NCI-H1417 (cell line): ENCODE measurements around the gene DBNDD1.
"Not testable (repeated sequence)": the region's sequence is repeated elsewhere in the genome, so short reads cannot be mapped to it uniquely, and the experiment has no call there.

Experiments
- DNase-seq, 3 experiments: peaks; one replicate each; lab custom pipeline; 2025; lab: John Stamatoyannopoulos, UW

The DBNDD1 gene

DNA sequence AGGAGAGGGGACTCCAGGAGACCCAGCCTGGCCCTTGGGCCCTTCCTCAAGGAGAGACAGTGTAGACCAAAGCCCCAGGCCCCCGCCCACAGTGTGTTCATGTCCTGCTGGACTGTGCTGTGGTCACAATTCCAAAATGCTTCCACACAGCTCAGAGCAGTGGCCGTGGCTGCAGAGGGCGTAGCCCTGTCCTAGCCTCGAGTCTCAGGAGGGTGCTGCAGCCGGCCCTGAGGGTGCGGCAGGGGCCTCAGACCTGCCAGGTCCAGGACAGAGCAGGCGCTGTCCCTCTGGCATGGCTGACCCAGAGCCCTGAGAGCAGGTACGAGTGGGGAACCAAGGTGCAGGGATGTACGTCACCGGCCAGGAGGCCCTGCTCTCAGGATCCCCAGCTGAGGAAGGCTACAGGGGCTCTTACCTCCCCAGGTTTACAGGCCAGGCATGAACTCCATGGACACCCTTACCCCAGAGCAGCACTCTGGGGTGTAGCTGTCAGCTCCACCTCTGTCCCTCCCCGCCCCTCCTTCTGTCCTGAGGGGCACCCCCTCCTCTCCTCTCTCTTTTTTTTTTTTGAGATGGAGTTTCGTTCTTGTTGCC is 7.3 kb downstream of the DBNDD1 start:
- DNase-seq, result no peak

DNA sequence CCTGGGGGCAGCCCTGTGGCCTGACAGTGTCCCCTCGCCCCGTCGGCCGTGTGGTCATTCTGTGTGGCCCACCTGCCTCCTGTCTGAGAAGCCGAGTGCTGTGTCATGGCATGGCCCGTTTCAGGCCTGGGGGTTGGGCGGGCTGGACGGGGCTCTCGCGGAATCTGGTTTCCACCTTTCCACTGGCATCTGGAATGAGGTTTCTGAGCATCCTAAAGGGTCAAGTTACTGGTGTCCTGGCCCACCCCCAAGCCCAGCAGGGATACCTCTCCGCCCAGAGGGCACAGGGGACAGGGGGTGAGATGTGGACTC is 7.8 kb downstream of the DBNDD1 start:
- DNase-seq, result no peak

- no peak for DNase-seq
Observed at GRCh38 chr16:90010676-90011507, 8.4 kb downstream of the DBNDD1 start.

- DNase-seq, result no peak
Observed at GRCh38 chr16:90009172-90009899, 9.9 kb downstream of the DBNDD1 start.

DNA sequence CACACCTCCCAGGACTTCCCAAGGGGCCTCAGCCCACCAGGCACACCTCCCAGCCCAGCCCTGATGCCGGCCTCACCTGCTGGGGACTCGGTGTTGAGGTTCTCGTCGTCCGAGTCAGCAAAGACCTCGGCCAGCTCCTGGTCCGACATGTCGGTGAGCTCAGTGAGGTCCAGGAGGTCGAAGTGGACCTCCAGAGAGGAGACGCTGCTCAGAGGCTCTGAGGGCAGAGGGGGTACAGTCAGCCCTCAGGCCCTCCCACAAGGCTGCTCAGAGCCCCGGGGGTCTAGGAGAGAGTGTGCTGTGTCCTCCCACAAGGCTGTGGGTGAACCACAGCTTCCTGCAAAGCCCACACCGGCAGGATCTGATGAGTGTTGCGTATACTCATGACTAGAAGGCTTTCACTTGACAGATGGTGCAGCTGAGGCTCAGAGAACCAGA is 10.5 kb downstream of the DBNDD1 start:
- no peak for DNase-seq

- not testable (repeated sequence) for DNase-seq
Observed at GRCh38 chr16:90007635-90008234, 11.5 kb downstream of the DBNDD1 start.

- DNase-seq, result no peak
Observed at GRCh38 chr16:90007015-90007414, 12.2 kb downstream of the DBNDD1 start.

DNA sequence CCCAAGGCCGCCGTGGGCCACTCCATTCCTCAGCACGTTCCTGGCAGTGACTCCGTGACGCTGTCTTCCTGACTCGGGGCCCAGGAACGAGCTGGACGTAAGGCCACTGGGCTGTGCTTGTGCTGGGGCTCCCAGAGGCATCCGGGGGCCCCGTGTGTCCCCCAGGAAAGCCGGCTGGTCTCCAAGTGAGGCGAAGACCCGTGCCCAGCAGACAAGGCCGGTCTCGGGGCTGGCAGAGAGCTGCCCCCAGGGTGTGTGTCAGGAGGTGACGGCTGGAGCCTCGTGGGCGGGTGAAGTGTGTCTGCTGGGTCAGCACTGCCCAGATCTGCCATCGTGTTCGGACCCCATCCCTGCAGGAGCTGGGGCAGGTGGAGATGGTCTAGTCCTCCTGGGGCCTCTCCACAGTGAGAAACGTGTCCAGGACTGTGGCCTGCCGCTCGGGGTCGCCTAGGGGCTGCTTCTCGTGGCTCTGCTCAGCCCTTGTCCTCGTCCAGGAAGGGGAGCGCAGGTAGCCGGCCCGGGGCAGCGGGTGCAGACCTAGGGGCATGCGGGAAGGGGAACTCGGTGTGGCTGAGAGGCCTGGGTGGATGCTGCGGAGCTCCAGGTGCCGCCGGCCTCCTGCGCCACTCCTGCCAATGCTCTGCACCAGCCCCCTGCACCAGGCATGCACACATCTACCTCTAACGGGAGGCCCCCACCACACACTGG is 13.1 kb downstream of the DBNDD1 start:
- no peak for DNase-seq

DNA sequence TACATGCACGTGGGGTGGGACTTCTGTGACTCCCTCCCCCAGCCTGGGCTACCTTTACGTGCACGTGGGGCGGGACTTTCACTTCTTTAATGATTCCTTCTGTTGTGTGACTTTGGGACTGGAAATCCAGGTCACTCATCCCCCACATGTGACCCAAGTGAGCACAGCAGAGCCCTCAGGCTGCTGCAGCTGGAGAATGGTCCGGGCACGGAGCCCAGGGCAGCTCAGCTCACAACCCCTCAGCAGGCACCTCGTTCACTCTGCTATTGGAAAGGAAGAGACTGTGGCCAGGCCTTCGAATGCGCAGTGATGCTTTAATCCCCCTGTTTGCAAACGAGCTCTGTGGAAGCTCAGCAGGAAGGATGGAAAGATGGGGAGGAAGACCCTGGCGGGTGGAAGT is 14.7 kb downstream of the DBNDD1 start:
- no peak for DNase-seq

- DNase-seq, result no peak
Observed at GRCh38 chr16:90002759-90003158, 16.5 kb downstream of the DBNDD1 start.

DNA sequence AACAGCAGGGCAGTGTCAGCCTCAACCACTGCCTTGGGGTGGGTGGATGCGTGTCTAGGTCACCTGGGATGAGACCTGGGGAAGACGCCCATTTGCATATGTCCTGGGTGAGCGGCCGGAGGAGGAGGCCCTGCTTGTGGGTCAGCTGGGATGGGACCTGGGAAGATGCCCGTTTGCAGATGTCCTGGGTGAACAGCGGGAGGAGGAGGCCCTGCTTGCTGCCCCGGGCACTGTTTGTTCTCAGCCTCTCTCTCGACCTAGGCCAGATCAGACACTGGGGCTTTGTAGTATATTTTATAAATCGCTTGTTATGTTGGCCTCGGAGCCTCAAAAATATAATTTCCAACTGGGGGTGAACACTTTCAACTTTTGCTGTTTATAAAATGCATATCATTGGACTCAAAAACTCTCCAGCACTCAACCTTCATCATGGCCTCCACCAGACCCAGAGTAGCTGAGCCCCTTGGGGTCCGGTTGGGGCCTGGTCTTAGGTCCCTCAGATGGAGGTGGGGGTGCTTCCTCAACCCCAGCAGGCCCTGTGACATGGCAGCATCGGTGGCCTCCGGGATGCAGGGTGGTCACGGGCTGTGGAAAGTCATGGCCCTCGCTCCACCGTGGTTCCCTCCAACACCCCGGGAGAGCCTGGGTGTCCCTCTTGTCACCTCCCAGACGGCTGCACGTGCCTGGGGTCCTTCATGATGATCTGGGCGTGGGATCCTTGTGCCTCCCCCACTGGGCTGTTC is 17.3 kb downstream of the DBNDD1 start:
- DNase-seq, result no peak

GRCh38 chr16:90000733-90001427 is 18.4 kb downstream of the DBNDD1 start:
- DNase-seq, result no peak

- no peak for DNase-seq
Observed at GRCh38 chr16:89999831-90000574, 19.3 kb downstream of the DBNDD1 start.

- DNase-seq, result no peak
Observed at GRCh38 chr16:89996178-89996489, 23.1 kb downstream of the DBNDD1 start.

GRCh38 chr16:89995475-89996177 is 23.6 kb downstream of the DBNDD1 start:
- DNase-seq, result peak in 1 of 3 experiments; percentile 4

DNA sequence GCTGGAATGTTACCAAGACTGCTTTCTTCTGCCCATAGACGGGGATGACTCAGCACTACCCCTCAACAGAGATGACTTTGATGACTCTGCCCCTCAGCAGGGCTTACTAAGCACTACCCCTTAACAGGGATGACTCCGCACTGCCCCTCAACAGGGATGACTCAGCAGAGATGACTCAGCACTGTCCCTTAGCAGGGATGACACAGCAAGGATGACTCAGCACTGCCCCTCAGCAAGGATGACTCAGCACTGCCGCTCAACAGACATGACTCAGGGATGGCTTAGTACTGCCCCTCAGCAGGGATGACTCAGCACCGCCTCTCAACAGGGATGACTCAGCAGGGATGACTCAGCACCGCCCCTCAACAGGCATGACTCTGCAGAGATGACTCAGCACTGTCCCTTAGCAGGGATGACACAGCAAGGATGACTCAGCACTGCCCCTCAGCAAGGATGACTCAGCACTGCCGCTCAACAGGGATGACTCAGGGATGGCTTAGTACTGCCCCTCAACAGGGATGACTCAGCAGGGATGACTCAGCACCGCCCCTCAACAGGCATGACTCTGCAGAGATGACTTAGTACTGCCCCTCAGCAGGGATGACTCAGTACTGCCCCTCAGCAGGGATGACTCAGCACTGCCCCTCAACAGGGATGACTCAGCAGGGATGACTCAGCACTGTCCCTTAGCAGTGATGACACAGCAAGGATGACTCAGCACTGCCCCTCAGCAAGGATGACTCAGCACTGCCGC is 24.4 kb downstream of the DBNDD1 start:
- DNase-seq, result peak in 1 of 3 experiments; percentile 17

GRCh38 chr16:89994389-89994720 is 24.9 kb downstream of the DBNDD1 start:
- DNase-seq, result no peak

GRCh38 chr16:89993971-89994370 is 25.3 kb downstream of the DBNDD1 start:
- DNase-seq, result no peak

- DNase-seq, result no peak
Observed at GRCh38 chr16:89993377-89993776, 25.9 kb downstream of the DBNDD1 start.
